ENCODE results near the gene COL11A2. TPM values are rescaled to one million over a fixed set of nuclear protein-coding genes. Genes with fewer than 3 reads are reported as not detected.

Gene COL11A2
- total and polyA plus RNA-seq, 2 of the 13 experiments (the other 11 are each of a cell fraction or from before 2014, with no cell fraction given): 0.55 TPM

DNA sequence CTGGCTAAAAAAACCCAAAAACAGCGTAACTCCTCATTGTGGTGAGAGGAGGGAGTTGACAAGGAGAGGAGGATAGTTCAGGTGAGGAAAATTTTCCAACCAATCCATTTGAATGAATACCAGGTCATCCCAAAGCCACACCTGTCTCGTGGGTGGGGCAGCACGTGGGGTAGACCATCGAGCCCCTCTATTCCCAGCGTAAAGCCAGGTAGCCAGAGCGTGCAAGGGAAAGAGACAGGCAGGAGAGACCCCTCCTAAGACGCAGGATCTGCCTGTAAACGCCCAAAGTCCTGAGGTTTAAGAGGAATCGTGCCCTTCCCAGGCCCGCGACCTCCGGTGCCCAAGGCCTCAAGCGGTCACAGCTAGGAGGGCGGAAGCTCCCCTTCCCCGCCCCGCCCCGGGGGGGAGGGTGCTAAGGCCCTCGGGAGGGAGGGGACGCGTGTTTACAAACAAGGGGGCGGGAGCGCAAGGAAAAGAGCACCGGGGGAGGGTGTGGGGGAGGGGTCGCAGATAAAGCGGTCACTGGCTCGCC lies 7.5 kb upstream of the COL11A2 start (continued):
- TF ChIP-seq, protein P1, sequence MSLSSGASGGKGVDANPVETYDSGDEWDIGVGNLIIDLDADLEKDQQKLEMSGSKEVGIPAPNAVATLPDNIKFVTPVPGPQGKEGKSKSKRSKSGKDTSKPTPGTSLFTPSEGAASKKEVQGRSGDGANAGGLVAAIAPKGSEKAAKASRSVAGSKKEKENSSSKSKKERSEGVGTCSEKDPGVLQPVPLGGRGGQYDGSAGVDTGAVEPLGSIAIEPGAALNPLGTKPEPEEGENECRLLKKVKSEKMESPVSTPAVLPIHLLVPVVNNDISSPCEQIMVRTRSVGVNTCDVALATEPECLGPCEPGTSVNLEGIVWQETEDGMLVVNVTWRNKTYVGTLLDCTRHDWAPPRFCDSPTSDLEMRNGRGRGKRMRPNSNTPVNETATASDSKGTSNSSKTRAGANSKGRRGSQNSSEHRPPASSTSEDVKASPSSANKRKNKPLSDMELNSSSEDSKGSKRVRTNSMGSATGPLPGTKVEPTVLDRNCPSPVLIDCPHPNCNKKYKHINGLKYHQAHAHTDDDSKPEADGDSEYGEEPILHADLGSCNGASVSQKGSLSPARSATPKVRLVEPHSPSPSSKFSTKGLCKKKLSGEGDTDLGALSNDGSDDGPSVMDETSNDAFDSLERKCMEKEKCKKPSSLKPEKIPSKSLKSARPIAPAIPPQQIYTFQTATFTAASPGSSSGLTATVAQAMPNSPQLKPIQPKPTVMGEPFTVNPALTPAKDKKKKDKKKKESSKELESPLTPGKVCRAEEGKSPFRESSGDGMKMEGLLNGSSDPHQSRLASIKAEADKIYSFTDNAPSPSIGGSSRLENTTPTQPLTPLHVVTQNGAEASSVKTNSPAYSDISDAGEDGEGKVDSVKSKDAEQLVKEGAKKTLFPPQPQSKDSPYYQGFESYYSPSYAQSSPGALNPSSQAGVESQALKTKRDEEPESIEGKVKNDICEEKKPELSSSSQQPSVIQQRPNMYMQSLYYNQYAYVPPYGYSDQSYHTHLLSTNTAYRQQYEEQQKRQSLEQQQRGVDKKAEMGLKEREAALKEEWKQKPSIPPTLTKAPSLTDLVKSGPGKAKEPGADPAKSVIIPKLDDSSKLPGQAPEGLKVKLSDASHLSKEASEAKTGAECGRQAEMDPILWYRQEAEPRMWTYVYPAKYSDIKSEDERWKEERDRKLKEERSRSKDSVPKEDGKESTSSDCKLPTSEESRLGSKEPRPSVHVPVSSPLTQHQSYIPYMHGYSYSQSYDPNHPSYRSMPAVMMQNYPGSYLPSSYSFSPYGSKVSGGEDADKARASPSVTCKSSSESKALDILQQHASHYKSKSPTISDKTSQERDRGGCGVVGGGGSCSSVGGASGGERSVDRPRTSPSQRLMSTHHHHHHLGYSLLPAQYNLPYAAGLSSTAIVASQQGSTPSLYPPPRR (CRISPR knock-in tag; IDR thresholded peaks at IDR 0.05; ENCODE audit: borderline replicate concordance): no peak; the same call in 1 of the 2 replicates
- TF ChIP-seq, protein P2, sequence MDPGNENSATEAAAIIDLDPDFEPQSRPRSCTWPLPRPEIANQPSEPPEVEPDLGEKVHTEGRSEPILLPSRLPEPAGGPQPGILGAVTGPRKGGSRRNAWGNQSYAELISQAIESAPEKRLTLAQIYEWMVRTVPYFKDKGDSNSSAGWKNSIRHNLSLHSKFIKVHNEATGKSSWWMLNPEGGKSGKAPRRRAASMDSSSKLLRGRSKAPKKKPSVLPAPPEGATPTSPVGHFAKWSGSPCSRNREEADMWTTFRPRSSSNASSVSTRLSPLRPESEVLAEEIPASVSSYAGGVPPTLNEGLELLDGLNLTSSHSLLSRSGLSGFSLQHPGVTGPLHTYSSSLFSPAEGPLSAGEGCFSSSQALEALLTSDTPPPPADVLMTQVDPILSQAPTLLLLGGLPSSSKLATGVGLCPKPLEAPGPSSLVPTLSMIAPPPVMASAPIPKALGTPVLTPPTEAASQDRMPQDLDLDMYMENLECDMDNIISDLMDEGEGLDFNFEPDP (CRISPR knock-in tag; conservative IDR thresholded peaks at IDR 0.05): no peak
- TF ChIP-seq ZNF75D (CRISPR knock-in tag; IDR thresholded peaks at IDR 0.05; ENCODE audit: borderline replicate concordance) (no peak), NFATC3 (CRISPR knock-in tag; IDR thresholded peaks at IDR 0.05) (no peak), GATAD2A (CRISPR knock-in tag; IDR thresholded peaks at IDR 0.05) (no peak; the same call in 1 of the 2 replicates), NR2F6 (IDR thresholded peaks at IDR 0.05) (peak; percentile 62), NR2F6 (CRISPR knock-in tag; IDR thresholded peaks at IDR 0.05) (peak; percentile 75; the same call in 1 of the 2 replicates), ZNF616 (CRISPR knock-in tag; IDR thresholded peaks at IDR 0.05; ENCODE audit: low read depth) (peak; percentile 54; the same call in 1 of the 2 replicates), KDM6A (CRISPR knock-in tag; IDR thresholded peaks at IDR 0.05; ENCODE audit: low read depth) (no peak), ZBTB7B (CRISPR knock-in tag; IDR thresholded peaks at IDR 0.05) (peak; percentile 56; the same call in 1 of the 2 replicates), NCOA1 (CRISPR knock-in tag; IDR thresholded peaks at IDR 0.05) (0 out of 2 replicates have a peak, but pooled peaks have one; percentile 35), FOSL2 (CRISPR knock-in tag; IDR thresholded peaks at IDR 0.05) (no peak; the same call in 1 of the 2 replicates), CREB1 (IDR thresholded peaks at IDR 0.05) (no peak; the same call in 1 of the 2 replicates), CREB1 (CRISPR knock-in tag; IDR thresholded peaks at IDR 0.05) (no peak), JUND (CRISPR knock-in tag; IDR thresholded peaks at IDR 0.05) (no peak; the same call in 1 of the 2 replicates), ZNF850 (CRISPR knock-in tag; conservative IDR thresholded peaks at IDR 0.05) (no peak), DR1 (CRISPR knock-in tag; IDR thresholded peaks at IDR 0.05) (no peak), ZNF7 (CRISPR knock-in tag; IDR thresholded peaks at IDR 0.05) (no peak)
- TF ChIP-seq, protein P3, sequence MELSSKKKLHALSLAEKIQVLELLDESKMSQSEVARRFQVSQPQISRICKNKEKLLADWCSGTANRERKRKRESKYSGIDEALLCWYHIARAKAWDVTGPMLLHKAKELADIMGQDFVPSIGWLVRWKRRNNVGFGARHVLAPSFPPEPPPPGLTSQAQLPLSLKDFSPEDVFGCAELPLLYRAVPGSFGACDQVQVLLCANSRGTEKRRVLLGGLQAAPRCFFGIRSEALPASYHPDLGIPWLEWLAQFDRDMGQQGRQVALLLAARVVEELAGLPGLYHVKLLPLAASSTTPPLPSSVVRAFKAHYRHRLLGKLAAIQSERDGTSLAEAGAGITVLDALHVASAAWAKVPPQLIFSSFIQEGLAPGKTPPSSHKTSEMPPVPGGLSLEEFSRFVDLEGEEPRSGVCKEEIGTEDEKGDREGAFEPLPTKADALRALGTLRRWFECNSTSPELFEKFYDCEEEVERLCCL (CRISPR knock-in tag; IDR thresholded peaks at IDR 0.05; ENCODE audit: borderline replicate concordance): no peak
- TF ChIP-seq, protein P4, sequence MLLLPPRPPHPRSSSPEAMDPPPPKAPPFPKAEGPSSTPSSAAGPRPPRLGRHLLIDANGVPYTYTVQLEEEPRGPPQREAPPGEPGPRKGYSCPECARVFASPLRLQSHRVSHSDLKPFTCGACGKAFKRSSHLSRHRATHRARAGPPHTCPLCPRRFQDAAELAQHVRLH (CRISPR knock-in tag; IDR thresholded peaks at IDR 0.05; ENCODE audit: borderline replicate concordance, low read depth): peak; percentile 41; the same call in 1 of the 2 replicates
- TF ChIP-seq, protein P5, sequence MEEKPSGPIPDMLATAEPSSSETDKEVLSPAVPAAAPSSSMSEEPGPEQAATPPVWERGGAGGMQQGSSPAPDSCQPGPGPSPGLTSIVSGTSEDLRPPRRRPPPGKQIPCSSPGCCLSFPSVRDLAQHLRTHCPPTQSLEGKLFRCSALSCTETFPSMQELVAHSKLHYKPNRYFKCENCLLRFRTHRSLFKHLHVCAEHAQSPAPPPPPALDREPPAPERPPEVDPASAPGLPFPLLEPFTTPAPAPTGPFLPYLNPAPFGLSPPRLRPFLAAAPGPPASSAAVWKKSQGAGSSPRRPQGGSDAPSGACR (CRISPR knock-in tag; IDR thresholded peaks at IDR 0.05): peak; percentile 49; the same call in 1 of the 2 replicates
- TF ChIP-seq, protein P6, sequence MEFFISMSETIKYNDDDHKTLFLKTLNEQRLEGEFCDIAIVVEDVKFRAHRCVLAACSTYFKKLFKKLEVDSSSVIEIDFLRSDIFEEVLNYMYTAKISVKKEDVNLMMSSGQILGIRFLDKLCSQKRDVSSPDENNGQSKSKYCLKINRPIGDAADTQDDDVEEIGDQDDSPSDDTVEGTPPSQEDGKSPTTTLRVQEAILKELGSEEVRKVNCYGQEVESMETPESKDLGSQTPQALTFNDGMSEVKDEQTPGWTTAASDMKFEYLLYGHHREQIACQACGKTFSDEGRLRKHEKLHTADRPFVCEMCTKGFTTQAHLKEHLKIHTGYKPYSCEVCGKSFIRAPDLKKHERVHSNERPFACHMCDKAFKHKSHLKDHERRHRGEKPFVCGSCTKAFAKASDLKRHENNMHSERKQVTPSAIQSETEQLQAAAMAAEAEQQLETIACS (CRISPR knock-in tag; IDR thresholded peaks at IDR 0.05): no peak
